HFF-Myc (cell line): Measurements from ENCODE around the gene KIAA0513.

Experiments
- DNase-seq: peaks from one replicate; pipeline ENCODE4 v3.0.0-alpha.2; 2011; ENCODE audit warnings: low read depth; ENCODE audit errors: extremely low read depth
- H3K4me3 ChIP-seq: replicated peaks from 2 replicates; pipeline ENCODE4 v1.5.1; 2011; ENCODE audit warnings: low read depth, mild to moderate bottlenecking, control low read depth, low read length
- CTCF ChIP-seq: IDR thresholded peaks from 2 replicates; pipeline ENCODE4 v1.5.1; 2012; ENCODE audit warnings: mild to moderate bottlenecking, low read depth, low read length, control low read depth; ENCODE audit errors: missing control alignments

KIAA0513 gene

DNA sequence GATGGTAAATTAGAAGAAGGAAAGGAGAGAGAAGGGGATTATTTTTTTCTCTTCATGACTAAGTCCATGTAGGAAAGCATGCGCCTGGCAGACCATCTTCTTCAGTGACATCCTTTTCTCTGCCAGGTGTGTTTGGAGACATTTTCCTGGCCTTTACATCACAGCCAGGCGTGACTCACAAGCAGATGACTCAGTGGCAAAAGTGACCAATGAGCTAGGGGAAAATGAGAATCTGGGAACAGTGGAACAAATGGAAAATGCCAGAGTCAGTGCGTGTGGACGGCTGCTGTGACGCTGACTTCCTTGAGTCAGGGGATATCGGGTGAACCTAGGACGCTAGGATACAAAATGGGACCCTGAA is 9.4 kb downstream of the KIAA0513 start:
- H3K4me3 ChIP-seq: no peak overlapping the region
- peak; percentile 46 for DNase-seq
- no peak for TF ChIP-seq CTCF

- TF ChIP-seq CTCF: no peak
- no peak overlapping the region for H3K4me3 ChIP-seq
- no peak for DNase-seq
These were observed 10.1 kb downstream of the KIAA0513 start for GRCh38 chr16:85037721-85038120.

GRCh38 chr16:85040685-85041084 is 13.1 kb downstream of the KIAA0513 start:
- no peak for TF ChIP-seq CTCF
- DNase-seq: no peak
- no peak overlapping the region for H3K4me3 ChIP-seq

- no peak overlapping the region for H3K4me3 ChIP-seq
- no peak for TF ChIP-seq CTCF
- no peak for DNase-seq
These were observed 13.9 kb downstream of the KIAA0513 start for GRCh38 chr16:85041219-85042166.

DNA sequence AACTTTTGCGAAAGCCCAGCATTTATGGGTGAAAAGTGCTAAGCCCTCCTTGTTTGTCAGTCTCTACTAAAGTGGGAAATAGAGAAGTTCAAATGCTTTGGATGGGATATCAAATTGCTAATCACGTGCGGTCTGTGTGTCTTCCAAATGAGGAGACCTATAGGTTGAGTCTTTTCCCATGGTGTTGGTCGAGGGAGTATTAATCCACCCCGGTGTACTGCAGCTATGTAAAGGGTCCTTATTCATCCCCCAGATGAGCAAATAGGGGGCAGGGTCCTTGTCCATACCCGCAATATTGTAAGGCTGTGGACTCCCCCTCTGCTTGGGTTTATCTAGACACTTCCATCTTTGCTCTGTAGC is 14.6 kb downstream of the KIAA0513 start:
- TF ChIP-seq CTCF: no peak
- no peak for DNase-seq

DNA sequence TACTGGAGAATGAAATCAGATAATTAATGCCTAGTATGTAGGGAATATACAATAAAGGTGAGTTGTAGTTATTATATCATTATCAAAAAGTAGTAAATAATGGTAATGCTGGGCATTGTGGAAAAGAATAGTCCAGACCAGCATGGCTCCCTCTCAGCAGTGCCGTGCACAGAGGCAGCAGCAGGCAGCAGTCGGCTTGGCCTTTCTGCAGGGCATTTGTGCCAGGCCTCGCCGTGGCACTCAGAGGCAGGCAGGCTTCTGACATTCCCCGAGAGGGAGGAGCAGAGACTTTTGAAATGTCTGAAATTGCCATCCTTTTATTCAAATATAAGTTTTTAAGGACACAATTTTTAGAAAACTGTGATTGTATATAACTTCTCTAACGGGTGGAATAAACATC is 15.0 kb downstream of the KIAA0513 start:
- TF ChIP-seq CTCF: no peak
- no peak overlapping the region for H3K4me3 ChIP-seq
- no peak for DNase-seq

More for the DNA sequence above, 14.6 kb downstream of the KIAA0513 start:
- H3K4me3 ChIP-seq: no peak overlapping the region
